HG03196 (cell line): ENCODE data around the gene CFAP210.

ENCODE experiments used
- ATAC-seq: cut with Tn5 transposase; IDR thresholded peaks from one replicate; pipeline ENCODE4 v1.9.1; 2021; ENCODE audit not compliant: unreplicated experiment

CFAP210 gene

DNA sequence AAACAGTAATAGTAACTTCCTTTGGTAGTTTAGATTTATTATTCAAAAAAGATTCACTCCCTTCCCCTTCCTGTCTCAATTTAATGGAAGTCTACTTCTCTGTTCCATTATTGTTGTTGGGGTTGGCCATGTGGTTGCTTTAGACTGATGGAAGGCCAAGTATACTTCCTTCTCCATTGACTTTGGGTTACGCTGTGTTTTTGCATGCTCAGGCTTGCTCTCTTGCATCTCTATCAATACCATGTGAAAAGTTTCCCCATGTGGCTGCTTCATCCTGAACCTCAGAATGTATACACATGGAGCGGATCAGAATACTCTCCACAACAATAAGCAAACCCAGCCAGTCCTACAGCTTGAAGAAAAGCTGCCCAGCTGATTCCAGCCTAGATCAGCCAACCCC is 20.3 kb downstream of the CFAP210 start:
- no peak for ATAC-seq

DNA sequence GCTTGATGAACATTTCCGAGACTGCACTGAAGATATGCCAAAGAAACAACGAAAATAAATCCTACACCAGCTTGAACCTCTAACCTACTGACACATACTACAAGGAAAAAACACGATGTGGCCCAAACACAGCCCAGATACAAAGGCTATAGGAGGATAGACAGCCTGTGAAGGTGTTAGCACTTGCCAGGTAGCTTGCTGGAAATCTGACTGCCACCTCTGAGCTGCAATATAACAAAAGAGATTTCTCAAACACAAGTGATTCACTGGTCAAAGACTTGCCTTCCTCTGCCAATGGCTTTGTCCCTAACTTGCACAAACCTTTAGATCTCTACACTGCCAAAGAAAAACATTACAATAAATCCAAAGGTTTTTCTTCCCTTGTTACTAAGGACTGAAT is 21.1 kb downstream of the CFAP210 start:
- ATAC-seq = no peak

DNA sequence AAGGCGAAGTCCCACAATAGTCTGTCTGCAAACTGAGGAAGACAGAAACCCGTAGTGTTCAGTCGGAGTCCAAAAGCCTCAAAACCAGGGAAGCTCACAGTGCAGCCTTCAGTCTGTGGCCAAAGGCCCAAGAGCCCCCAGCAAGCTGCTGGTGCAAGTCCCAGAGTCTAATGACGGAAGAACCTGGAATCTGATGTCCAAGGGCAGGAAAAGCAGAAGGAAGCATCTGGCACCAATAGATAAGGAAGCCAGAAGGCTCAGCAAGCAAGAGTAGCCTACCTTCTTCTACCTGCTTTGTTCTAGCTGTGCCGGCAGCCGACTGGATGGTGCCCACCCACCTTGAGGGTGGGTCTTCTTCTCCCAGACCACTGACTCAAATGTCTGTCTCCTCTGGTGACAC is 21.8 kb downstream of the CFAP210 start:
- ATAC-seq = no peak

DNA sequence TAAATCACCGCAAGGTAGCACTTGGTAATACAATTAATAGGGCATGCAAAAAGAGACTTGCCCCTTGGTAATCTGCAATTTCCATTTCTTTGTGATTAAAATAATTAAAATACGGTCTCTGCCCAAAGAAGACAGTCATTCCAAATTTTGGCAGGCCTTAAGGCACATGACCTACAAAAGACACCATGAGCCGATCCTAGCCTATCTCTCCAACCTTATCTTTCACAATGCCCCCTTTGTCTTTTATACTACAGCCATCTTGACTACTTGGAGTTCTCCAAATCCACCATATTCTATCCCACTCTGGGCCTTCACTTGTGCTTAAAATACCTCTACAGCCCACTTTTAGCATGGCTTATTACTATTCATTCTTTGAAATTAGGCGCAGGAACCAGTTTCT is 23.3 kb downstream of the CFAP210 start:
- no peak for ATAC-seq

DNA sequence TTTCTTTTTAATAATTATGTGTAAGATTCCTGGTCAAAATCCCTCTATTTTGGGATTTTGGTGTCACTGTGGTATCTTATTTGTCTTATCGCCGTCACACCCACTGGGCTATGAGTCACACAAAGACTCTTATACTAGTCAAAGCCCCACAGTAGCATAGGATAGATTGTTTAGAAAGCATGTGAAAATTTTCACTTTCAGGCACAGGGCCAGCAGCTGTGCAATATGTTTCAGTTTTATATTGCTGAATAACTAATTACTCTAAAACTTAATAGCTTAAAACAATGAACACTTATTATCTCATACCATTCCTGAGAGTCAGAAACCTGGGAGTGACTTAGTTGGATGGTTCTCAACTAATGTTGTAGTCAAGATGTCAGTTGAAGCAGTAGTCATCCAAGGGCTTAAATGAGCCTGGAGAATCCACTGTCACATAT is 24.0 kb downstream of the CFAP210 start:
- peak; percentile 58 for ATAC-seq

DNA sequence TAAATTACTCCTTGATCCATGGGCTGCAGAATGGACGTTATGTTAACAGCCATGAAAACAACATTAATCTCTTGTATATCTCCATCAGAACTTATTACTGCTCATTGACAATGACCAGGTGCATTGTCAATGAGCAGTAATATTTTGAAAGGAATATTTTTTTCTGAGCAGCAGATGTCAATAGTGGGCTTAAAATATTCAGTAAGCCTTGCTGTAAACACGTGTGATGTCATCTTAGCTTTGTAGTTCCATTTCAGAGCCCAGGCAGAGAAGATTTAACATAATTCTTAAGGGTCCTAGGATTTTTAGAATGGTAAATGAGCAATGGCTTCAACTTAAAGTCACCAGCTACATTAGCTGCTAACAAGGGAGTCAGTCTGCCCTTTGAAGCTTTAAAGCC is 26.6 kb downstream of the CFAP210 start:
- no peak for ATAC-seq

DNA sequence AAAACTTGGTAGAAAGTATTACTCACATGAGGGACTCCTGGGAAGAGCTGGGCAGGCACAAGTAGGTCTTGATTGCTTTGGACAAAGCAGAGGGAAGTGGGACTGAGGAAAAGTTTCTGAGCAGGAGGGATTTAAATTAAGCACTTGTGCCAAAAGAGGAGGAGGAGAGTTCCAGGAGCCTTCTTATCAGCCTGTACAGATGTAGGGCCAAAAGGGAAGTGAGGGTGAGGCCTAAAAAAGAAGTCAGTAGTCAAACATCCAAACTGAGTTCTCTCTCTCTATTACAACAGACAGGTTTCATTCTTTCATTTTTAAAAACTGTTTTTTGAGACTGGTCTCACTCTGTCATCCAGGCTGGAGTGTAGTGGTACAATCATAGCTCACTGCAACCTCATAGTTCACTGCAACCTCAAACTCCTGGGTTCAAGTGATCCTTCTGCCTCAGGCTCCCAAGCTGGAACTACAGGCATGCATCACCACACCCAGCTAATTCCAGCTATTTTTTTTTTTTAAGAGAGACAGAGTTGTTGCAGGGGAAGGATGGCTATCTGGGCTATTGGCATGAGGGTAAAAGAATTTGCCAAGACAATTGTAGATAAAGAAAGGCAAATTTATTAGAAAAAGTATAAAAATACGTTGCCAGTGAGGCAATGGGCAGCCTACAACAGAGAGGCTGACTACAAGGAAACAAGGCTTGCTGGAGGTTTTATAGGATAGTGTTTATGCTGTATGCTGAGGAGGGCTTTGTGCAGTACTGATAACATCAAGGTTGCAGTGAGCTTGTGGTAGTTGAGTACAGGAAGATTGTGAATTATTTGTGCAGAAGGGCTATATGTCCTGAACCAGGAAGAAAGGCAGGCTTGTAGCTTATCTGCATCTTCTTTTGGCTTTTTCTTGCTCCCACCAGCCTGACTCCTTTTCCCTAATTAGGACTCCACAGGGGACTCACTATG is 29.0 kb downstream of the CFAP210 start:
- ATAC-seq = no peak

DNA sequence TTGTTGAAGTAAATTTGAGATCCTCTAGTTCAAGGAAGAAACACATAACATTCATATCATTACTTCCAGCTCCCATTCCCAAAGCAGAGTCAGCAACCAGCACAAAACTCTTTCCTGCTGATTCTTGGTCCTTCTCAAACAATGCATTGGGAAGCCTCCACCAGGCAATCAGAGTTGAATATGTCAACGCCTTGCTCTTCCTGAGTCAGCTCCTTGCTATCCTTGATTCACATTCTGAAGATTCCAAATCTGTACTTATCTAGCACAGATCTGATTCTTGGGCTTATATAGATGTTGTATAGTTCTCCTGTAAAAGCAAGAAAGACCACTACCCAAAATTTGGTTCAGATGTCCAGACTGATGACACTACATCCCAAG is 29.6 kb downstream of the CFAP210 start:
- ATAC-seq = no peak

DNA sequence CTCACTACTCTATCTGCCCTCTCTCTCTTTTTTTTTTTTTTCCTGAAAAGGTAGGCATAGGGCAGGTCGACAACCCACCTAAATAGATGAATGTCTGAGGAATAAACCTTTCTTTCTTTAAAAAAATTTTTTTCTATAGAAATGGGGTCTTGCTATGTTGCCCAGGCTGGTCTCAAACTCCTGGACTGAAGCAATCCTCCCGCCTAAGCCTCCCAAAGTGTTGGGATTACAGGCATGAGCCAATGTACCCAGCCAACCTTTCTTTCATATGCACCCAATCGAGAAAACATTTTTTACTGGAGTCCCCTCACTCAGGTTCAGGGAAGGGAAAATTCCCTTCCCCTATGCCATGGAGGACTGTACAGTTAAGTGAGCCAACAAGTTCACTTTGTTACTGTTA is 31.0 kb downstream of the CFAP210 start:
- ATAC-seq = no peak

DNA sequence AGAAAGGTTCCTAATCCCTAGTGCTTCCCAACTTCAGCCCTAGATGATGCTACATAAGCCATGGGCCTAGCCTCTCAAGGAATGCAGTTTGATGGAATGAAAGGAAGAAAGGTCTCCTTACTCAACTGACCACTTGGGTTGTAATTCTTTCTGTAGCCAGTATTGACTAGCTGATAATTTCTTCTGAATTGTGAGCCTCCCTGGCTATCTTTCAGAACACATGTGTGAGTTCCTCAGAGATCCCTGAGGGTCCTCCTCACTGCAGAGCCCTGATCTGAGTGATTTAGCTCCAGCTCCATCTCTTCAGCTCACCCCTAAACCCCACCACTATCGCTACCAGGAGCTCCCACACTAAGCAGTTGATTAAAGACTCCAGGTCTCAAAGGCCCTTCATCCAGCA is 31.5 kb downstream of the CFAP210 start:
- ATAC-seq = no peak

DNA sequence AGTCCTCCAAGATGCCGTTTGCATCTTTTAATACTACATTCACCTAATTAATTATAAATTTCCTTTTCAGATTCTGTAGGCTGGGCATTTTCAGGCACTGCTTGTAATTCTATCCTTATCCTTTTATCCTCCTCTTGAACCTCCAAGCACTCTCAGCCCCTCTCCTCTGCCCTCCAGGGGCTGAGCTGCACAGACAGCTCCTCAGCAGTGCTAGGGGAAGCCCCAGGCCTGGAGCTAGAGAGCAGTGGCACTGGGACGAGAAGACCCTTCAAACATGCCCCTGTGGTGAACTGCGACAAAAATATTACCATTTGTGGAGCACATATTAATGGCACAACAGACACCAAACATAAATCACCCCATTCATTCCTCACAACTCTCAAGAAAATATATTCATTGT is 32.9 kb downstream of the CFAP210 start:
- ATAC-seq = no peak

DNA sequence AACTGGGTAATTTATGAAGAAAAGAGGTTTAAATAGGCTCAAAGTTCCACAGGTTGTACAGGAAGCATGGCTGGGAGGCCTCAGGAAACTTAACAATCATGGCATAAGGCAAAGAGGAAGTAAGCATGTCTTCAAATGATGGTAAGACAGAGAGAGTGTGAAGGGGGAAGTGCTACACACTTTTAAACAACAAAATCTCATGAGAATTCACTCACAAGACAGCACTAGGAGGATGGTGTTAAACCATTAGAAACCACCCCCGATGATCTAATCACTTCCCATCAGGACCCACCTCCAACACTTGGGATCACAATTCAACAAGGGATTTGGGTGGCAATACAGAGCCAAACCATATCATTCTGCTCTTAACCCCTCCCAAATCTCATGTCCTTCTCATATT is 34.9 kb downstream of the CFAP210 start:
- ATAC-seq = no peak

DNA sequence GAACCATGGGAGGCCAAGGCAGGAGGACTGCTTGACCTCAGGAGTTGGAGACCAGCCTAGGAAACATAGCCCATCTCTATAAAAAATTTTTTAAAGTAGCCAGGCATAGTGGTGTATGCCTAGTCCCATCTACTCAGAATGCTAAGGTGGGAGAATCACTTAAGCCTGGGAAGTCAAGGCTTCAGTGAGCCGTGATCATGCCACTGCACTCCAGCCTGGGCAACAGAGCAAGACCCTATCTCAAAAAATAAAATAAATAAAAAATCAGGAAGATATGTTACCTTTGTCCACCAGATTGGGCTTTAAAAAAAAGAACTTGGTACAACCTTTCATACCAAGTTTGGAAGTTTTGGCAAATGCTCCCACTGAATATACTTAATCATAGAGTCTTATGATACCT is 35.3 kb downstream of the CFAP210 start:
- no peak for ATAC-seq

DNA sequence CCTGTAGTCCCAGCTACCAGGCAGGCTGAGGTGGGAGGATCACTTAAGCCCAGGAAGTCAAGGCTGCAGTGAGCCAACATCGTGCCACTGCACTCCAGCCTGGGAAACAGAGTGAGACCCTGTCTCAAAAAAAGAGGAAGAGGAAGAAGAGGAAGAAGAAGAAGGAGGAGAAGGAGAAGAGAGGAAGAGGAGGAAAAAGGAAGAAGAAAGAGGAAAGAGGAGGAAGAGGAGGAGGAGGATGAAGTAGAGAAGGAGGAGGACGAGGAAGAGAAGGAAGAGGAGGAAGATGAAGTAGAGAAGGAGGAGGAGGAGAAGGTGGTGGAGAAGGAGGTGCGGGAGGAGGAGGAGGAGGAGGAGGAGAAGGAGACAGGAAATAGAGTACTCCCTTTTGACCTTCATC is 38.0 kb downstream of the CFAP210 start:
- ATAC-seq = no peak

DNA sequence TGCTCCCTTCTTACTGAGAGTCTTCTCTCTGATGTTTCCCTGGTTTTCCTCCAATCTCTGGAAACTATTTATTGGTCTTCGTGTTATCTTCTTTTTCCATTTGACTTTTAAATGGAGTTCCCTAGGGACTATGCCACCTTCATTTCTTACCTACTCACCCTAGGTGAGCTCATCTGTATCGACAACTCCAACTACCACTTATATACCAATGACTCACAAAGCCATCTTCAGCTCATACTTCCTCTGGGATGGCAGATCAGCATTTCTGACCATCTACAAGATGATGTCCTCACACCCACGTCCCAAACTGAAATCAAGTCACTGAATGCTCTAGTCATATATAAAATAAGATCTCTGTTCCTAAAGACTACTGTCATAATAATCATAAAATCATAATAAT is 40.6 kb downstream of the CFAP210 start:
- no peak for ATAC-seq

DNA sequence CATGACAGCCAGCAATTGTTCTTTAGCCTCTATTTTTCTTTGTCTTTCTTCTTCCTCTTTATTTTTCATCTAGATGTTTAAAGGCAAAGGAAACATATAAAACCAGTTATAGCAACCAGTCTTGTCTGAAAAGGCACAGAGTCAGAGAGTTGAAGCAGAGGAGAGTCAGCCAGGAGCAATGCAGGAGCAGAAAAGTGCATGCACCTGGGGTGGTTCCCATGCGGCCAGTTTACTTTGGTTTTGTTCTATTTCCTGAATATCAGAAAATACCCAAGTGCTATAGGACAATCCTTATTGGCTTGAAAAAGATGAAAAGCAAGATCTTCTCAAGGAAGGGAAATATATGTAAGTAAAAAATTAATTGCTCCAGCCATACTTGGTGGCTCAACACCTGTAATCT is 44.9 kb downstream of the CFAP210 start:
- ATAC-seq = no peak

DNA sequence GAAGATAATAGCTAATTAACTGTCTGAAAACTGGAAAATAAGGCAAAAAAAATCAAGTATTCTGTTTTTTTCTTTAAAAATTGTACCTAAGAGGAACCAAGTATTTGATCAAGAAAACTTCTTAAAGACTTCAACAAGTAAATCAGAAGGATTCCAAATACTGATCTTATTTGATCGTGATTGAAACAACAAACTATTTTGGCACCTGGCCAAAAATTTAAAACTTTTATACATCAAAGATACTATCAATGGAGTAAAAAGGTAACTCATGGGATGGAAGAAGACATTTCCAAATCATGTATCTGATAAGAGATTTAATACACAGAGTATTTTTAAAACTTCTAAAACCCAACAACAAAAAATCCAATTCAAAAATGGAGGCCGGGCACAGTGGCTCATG is 46.7 kb downstream of the CFAP210 start:
- ATAC-seq = no peak

DNA sequence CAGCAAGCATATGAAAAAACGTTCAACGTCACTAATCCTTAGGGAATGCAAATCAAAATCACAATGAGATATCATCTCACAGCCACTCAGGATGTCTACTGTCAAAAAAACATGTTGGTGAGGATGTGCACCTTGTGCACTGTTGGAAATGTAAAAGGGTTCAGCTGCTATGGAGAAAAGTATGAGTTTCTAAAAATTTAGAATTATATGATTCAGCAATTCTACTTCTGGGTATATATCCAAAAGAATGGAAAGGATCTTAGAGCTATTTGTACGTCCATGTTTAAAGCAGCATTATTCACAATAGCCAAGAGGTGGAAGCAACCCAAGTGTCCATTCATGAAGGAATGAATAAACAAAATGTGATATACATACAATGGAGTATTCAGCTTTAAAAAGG is 50.0 kb downstream of the CFAP210 start:
- no peak for ATAC-seq

DNA sequence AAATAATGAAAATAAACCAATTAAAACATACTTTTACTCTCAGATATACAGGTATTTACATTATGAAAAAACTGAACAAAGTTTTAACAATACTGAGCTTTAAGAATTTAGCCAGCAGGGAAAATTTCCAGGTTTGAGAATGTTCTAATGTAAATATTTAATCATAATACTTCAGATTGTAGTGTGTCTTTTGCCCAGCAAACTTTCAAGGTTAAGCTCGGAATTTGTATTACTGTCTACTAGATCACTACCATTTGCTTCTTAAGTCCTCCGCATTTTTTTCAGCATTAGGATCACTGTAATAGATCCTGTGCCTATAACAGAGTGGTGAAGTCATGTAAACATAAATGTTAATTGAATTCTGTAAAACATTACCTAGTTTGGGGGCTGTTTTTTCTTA is 52.7 kb downstream of the CFAP210 start:
- no peak for ATAC-seq

DNA sequence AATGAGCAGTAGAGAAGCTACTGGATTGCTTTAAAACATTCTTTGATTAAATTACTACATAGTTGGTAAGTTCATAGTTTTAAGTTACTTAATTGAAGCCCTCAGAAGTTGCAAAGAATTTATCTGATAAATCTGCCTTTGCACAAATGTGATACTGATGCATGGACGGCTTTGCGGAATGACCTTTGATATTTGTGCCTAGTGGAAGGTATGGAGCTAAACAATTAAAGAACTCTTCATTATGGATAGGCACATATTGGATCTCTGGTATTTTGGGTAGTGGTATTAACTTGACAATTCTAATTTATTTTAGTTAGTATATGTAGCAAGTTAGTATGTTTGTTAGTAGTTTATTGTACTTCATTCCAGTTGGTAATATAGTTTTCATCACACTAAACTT is 54.1 kb downstream of the CFAP210 start:
- ATAC-seq = no peak

DNA sequence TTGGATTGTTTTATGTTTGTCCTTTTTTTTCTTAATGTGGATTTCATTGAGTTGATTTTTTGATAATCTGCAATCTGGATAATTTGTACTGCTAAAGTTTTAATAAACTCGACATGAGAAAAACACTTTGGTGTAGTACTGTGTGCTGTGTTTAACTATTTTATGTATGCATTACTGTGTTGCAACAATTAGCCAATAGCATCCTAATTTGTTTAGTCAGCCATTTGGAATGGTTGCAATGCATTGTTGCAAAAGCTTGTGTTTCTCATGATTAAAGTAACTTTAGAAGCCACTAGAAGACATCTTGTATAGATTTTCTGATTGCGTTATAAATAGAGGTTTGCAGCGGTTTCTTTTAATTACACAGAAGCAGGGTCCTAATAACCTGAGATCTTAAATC is 56.6 kb downstream of the CFAP210 start:
- ATAC-seq = no peak

DNA sequence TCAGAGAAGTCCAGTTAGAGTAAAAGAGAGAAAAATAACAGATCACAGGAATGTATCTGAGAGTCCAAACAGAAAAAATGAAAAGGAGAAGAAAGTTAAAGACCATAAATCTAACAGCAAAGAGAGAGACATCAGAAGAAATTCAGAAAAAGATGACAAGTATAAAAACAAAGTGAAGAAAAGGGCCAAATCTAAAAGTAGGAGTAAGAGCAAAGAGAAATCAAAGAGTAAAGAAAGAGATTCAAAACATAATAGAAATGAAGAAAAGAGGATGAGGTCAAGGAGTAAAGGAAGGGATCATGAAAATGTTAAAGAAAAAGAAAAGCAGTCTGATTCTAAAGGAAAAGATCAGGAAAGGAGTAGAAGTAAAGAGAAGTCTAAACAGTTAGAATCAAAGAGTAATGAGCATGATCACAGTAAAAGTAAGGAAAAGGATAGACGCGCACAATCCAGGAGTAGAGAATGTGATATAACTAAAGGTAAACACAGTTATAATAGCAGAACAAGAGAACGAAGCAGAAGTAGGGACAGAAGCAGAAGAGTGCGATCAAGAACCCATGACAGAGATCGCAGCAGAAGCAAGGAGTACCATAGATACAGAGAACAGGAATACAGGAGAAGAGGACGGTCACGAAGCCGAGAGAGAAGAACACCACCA is 57.6 kb downstream of the CFAP210 start:
- ATAC-seq = no peak

DNA sequence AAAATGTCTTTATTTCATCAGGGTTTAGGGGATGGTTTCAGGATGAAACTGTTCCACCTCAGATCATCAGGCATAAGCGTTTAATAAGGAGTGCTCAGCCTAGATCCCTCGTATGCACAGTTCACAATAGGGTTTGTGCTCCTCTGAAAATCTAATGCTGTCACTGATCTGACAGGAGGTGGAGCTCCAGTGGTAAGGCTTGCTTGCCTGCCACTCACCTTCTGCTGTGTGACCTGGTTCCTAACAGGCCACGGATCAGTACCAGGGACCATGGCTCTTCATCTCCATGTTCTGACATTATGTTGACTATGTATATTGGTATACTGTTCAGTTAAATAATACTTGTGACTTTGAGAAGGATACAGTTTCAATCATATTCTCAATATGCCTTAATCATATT is 68.4 kb downstream of the CFAP210 start:
- ATAC-seq = no peak
